Activated CD4-positive, alpha-beta memory T cell treated with anti-CD3 and anti-CD28 coated beads, Interleukin-2, amount 10 ng/mL, durations not matched to agents 7 days and 5 days (primary cell): ENCODE data around the gene SH2D1B. TPM values are rescaled to one million over a fixed set of nuclear protein-coding genes. Genes with fewer than 3 reads are reported as not detected.

Experiments
- CTCF ChIA-PET: fragments of 350-600 bp; sonication (Branson Sonifier 250); formaldehyde crosslinking; loops from one replicate; lab custom pipeline; 2021; ENCODE audit warnings: antibody characterized with exemption, inconsistent platforms; lab: Charles Lee
- POLR2A ChIA-PET: fragments of 350-600 bp; sonication (Branson Sonifier 250); formaldehyde crosslinking; loops from one replicate; lab custom pipeline; 2021; ENCODE audit warnings: antibody characterized with exemption; lab: Charles Lee
- DNase-seq: peaks from one replicate; pipeline ENCODE4 v3.0.0-alpha.2; 2020
- H3K27ac Mint-ChIP-seq: one replicate; pipeline ENCODE4 v1.8.0; 2021; ENCODE audit warnings: mild to moderate bottlenecking, mixed read lengths
- H3K27me3 Mint-ChIP-seq: one replicate; pipeline ENCODE4 v1.8.0; 2021; ENCODE audit warnings: mixed read lengths
- H3K36me3 Mint-ChIP-seq: one replicate; pipeline ENCODE4 v1.8.0; 2021; ENCODE audit warnings: low read depth, mixed read lengths
- H3K4me1 Mint-ChIP-seq: one replicate; pipeline ENCODE4 v1.8.0; 2021; ENCODE audit warnings: mixed read lengths
- H3K4me3 Mint-ChIP-seq: one replicate; pipeline ENCODE4 v1.8.0; 2021; ENCODE audit warnings: mild to moderate bottlenecking, mixed read lengths
- H3K9me3 Mint-ChIP-seq: one replicate; pipeline ENCODE4 v1.8.0; 2021; ENCODE audit warnings: mixed read lengths
- total RNA-seq, 2 experiments: library from RNA; stranded (reverse); gene quantifications; one replicate each; pipeline ENCODE4 v1.2.3, GENCODE V29; 2021

The SH2D1B gene
- total RNA-seq, 2 experiments from 2014 or later, result not detected

DNA sequence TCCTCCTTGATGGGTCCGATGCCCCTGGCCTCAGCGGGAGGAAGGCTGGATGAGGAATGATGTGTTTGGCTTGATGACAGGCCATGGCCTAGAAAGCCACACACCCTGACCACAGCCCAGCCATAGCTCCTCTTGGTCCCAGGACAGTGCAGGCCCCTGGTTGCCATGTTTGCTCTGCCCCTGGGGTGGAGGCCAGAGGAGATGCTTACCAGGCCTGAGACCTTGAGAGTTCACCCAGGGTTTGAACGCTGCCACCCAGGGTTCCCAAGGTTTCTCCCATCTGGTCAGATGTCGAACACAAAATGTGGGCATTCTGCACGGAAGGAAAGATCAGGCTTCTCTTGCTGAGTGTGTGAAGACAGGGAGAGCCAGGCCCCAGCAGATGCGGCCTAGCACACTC, 27.8 kb downstream of the SH2D1B start:
- Mint-ChIP-seq H3K4me3 (no peak overlapping the region), H3K9me3 (no peaks in the 10 kb centered on the region), H3K36me3 (no peaks in the 10 kb centered on the region), H3K27ac (no peak overlapping the region), H3K4me1 (no peaks in the 10 kb centered on the region), H3K27me3 (peaks cover 4% of the 10 kb centered on the region)
- ChIA-PET CTCF (no interaction called here), POLR2A (no interaction called here)
- no peak for DNase-seq

DNA sequence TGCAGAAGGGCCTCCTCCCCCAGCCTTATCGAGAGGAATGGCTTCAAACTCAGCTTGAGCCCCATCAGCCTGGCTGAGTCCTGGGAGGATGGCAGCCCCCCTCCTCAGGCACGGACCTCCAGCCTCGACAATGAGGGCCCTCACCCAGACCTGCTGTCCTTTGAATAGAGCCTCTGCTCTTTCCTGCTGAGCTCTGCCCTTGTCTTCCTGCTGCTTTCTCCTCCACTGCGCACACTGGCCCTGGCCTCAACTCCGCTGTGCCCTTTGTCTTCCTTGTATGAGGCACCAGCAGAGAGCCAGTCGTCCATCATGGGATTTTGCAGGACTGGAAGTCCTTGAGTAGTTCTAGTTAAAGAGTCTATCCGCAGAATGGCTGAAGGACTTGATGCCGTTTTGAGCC, 28.4 kb downstream of the SH2D1B start:
- CTCF ChIA-PET, result no interaction called here
- H3K4me1 Mint-ChIP-seq, result no peaks in the 10 kb centered on the region
- H3K4me3 Mint-ChIP-seq, result no peak overlapping the region
- H3K27ac Mint-ChIP-seq, result no peak overlapping the region
- POLR2A ChIA-PET, result no interaction called here
- H3K36me3 Mint-ChIP-seq, result no peaks in the 10 kb centered on the region
- no peaks in the 10 kb centered on the region for H3K9me3 Mint-ChIP-seq
- H3K27me3 Mint-ChIP-seq, result peaks cover 2% of the 10 kb centered on the region
- no peak for DNase-seq

DNA sequence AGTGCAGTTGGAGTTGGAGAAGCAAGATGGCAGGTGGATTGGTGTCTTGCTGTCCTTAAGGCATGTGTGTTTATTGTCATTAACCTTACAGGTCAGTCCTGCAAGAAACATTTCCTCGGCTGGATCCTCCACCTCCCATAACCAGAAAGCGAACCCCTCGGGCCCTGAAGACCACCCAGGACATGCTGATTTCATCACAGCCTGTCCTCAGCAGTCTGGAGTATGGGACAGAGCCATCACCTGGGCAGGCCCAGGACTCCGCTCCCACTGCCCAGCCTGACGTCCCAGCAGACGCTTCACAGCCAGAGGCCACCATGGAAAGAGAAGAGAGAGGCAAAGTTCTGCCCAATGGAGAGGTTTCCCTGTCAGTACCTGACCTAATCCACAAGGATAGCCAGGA, 28.8 kb downstream of the SH2D1B start:
- Mint-ChIP-seq H3K4me3 (no peak overlapping the region), H3K9me3 (no peaks in the 10 kb centered on the region), H3K36me3 (no peaks in the 10 kb centered on the region), H3K27me3 (peaks cover 2% of the 10 kb centered on the region), H3K4me1 (no peaks in the 10 kb centered on the region), H3K27ac (no peak overlapping the region)
- no peak for DNase-seq
- CTCF ChIA-PET, result no interaction called here
- POLR2A ChIA-PET, result no interaction called here

DNA sequence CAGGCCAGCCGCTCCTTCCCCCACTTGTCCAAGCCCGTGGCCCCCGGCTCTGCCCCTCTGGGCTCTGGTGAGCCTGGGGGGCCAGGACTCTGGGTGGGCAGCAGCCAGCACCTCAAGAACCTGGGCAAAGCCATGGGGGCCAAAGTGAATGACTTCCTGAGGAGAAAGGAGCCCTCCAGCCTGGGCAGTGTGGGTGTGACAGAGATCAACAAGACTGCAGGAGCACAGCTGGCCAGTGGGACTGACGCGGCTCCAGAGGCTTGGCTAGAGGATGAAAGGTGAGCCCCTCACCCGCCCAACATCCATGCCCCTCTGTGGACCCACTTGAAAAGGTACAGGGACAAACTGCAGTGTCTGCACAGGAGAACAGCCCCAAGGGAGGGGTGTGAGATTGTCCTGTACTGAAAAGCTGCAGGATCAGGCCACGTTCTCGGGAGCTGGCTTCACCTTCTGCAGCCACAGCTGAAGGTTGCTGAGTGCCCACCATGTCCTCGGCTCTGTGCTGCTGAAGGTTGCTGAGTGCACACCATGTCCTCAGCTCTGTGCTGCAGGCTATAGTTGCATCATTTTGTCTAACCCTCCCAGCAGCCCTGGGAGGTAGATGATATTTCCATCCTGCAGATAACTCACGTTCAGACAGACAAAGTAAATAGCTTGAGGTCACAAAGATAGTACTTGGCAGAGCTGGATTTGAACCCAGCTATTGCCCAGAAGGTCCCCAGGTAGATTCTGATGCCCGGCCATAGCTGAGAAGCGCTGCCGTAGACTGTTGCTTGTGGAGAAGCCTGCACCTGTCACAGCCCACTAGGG, 29.8 kb downstream of the SH2D1B start:
- peaks cover 2% of the 10 kb centered on the region for H3K27me3 Mint-ChIP-seq
- CTCF ChIA-PET, result no interaction called here

DNA sequence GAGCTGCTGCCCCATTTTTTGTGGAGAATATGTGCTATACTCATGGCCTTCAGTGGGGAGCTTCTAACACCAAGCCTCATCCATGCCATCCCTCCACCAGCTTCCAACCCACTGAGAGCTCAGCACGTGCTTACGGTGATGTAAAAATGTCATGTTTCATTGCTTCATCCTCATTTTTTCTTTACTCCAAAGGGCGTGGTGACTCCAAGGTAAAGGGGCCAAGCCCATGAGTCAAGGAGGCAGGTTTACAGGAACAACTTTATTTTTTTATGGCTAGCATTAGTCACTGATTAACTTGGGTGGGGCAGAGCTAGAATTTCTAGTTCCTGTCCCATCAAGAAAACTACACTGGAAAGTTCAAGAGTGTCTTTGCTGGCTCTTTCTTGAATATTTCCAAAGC, 30.6 kb downstream of the SH2D1B start, which contains the start of gene C1orf226:
TSS of gene C1orf226 (plus strand) at position 346 of the 400 bp plus-strand sequence. CDS start 174 bp downstream, outside the sequence.
- ChIA-PET CTCF (interaction anchor here (0.9 kb wide), 1 partner anchor 325 kb away, joined by 3 read pairs; no protein-coding TSS in a partner anchor), POLR2A (no interaction called here)
- Mint-ChIP-seq H3K9me3 (no peaks in the 10 kb centered on the region), H3K4me1 (no peaks in the 10 kb centered on the region), H3K4me3 (no peak within 1 kb of the TSS), H3K27ac (no peak within 1 kb of the TSS), H3K27me3 (peaks cover 2% of the 10 kb centered on the region), H3K36me3 (no peaks in the 10 kb centered on the region)
- DNase-seq, result no peak

More for the DNA sequence above, 29.8 kb downstream of the SH2D1B start:
- DNase-seq, result no peak
- H3K27ac Mint-ChIP-seq, result no peak overlapping the region
- no peaks in the 10 kb centered on the region for H3K4me1 Mint-ChIP-seq
- POLR2A ChIA-PET, result no interaction called here
- no peak overlapping the region for H3K4me3 Mint-ChIP-seq
- H3K36me3 Mint-ChIP-seq, result no peaks in the 10 kb centered on the region
- H3K9me3 Mint-ChIP-seq, result no peaks in the 10 kb centered on the region

DNA sequence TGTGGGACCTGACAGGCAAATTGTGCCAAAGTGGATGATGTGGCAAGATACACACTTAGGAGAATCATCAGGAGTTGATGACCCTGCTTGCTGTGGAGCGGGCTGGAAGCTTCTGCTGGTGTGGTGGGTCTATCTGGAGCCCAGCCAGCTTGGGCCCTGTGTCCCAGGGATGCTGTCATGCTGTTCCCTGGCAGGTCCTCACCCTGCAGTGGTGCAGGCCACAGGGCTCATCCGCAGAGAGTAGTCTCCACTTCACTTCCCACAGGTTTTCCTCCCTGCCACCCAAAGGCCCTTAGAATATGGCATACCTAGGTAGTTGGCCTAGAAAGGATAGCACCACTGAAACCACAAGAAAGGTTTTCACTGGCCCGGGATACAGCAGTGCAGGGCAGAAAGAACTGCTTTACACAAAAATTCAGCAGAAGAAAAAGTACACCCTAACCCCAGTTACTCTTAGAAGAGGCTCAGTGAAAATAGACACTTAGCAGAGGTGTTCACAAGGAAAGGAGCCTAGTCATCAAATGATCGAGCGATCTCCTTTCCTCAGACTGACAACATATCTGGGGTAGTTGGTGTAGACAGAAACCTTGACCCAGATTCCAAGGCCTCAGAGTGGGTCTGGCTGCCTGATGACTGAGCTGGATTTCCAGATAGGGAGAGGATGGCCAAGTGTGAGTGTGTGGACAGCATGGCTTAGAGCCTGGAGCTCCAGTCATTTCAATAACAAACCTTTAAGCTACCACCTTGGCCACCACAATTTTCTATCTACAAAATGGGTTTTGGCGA, 31.7 kb downstream of the SH2D1B start:
- H3K4me3 Mint-ChIP-seq, result no peak overlapping the region
- no peaks in the 10 kb centered on the region for H3K36me3 Mint-ChIP-seq
- POLR2A ChIA-PET, result no interaction called here
- CTCF ChIA-PET, result interaction anchor here (0.9 kb wide), 1 partner anchor 324 kb away, joined by 3 read pairs; no protein-coding TSS in a partner anchor
- peaks cover 2% of the 10 kb centered on the region for H3K27me3 Mint-ChIP-seq
- H3K27ac Mint-ChIP-seq, result no peak overlapping the region
- no peaks in the 10 kb centered on the region for H3K4me1 Mint-ChIP-seq
- no peak for DNase-seq
- H3K9me3 Mint-ChIP-seq, result no peaks in the 10 kb centered on the region

DNA sequence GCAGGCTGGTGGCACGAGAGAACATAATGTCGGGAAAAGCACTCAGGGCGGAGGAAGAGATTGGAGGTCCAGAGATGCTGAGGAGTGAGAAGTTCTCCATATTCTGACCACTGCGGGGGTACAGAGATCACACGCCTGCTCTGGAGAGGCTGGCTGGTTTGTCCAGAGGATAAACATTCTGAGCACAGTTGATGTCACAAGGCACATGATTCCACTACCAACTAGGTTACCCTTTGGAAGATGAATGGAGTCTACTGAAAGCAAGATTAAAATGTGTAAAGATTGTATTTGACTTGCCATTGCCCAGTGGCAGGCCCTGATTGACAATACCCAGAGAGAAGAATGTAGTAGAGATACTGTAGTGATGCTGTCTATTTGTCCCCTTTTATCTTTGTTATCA, 35.2 kb downstream of the SH2D1B start, which contains the start of gene SPATA46:
TSS of gene SPATA46 (minus strand) at position 164 of the 400 bp plus-strand sequence. CDS start at position 100, 64 bp downstream.
- Mint-ChIP-seq H3K4me3 (no peak within 1 kb of the TSS), H3K27me3 (peaks cover 2% of the 10 kb centered on the region), H3K9me3 (no peaks in the 10 kb centered on the region), H3K27ac (no peak within 1 kb of the TSS), H3K4me1 (no peaks in the 10 kb centered on the region), H3K36me3 (no peaks in the 10 kb centered on the region)
- no peak for DNase-seq
- POLR2A ChIA-PET, result no interaction called here
- CTCF ChIA-PET, result no interaction called here

DNA sequence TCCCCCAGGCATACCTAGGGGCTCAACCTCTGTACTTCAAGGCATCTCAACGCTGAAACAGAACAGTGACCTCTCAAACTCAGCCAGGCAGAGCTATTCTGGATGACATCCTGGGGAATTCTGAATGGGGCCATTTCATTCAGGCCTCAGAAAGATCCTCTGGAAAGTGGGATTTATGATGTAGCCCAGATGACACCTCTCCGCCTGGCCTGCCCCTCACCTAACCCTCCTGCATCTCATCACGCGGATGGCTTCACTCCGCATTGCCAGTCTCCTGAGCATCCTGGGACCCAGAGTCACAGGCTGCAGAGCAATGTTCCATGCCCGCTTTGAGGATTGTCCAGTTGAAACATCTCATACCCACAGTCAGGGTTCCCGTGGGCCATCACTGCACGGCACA, 36.5 kb downstream of the SH2D1B start:
- no peak overlapping the region for H3K27ac Mint-ChIP-seq
- H3K27me3 Mint-ChIP-seq, result peaks cover 2% of the 10 kb centered on the region
- ChIA-PET CTCF (no interaction called here), POLR2A (no interaction called here)
- no peak overlapping the region for H3K4me3 Mint-ChIP-seq
- DNase-seq, result no peak
- H3K9me3 Mint-ChIP-seq, result no peaks in the 10 kb centered on the region
- no peaks in the 10 kb centered on the region for H3K4me1 Mint-ChIP-seq
- H3K36me3 Mint-ChIP-seq, result no peaks in the 10 kb centered on the region

DNA sequence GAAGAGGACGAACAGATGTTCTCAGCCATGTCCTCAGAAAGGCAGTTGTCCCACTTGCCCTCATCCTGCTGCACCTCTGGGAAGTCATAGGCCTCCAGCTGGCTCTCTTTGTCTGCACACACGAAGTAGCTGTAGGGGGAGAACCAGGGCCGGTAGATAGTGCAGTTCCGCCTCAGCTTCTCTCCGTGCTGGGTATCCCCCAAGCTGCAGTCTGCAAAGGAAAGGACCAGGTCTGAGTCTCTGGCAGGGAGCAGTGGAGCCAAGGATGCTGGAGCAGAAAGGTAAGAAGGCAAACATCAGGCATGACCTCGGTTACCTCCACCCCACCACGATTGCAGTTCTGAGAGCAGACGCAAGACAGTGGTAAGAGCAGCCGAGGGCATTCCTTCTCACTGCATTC, 37.5 kb downstream of the SH2D1B start:
- H3K27ac Mint-ChIP-seq, result no peak overlapping the region
- DNase-seq, result no peak
- no peaks in the 10 kb centered on the region for H3K4me1 Mint-ChIP-seq
- no peak overlapping the region for H3K4me3 Mint-ChIP-seq
- H3K27me3 Mint-ChIP-seq, result peaks cover 2% of the 10 kb centered on the region
- POLR2A ChIA-PET, result no interaction called here
- no peaks in the 10 kb centered on the region for H3K9me3 Mint-ChIP-seq
- CTCF ChIA-PET, result no interaction called here
- no peaks in the 10 kb centered on the region for H3K36me3 Mint-ChIP-seq

DNA sequence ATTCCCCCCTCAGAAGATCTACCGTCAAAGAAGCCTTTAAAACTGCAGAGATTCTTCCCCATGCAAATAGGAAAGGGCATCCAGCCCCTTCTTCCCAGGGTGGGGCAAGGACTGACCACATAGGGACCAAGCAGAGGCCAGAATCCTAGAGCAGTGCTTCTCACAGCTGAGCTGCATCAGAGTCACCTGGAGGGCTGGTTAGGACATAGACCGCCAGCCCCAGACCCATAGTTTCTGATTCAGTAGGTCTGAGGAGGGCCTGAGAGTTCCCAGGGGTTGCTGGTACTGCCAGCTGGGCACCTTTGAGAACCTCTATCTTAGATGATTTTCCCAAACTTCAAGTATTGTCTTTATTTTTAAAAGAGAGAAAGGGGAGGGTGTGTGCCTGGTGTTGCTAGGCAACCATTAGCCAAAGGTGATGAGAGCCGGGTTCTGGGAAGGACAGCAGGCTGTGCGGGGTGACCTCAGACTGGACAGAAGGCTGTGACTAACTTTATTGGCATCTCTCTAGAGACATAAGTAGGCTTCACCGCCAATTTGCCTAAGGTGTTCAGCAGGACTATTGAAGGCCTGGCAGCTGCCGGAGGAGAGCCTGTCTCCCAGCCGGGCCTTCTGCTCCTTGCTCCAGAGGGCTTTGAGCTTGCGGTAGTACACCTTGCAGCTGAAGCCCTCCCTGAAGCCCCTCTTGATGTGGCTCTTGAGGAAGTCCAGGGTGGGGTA, 38.2 kb downstream of the SH2D1B start:
- CTCF ChIA-PET, result no interaction called here
- H3K27me3 Mint-ChIP-seq, result no peaks in the 10 kb centered on the region
- no peaks in the 10 kb centered on the region for H3K4me1 Mint-ChIP-seq
- DNase-seq, result no peak
- POLR2A ChIA-PET, result no interaction called here
- H3K9me3 Mint-ChIP-seq, result no peaks in the 10 kb centered on the region
- no peak overlapping the region for H3K4me3 Mint-ChIP-seq
- no peak overlapping the region for H3K27ac Mint-ChIP-seq
- no peaks in the 10 kb centered on the region for H3K36me3 Mint-ChIP-seq

DNA sequence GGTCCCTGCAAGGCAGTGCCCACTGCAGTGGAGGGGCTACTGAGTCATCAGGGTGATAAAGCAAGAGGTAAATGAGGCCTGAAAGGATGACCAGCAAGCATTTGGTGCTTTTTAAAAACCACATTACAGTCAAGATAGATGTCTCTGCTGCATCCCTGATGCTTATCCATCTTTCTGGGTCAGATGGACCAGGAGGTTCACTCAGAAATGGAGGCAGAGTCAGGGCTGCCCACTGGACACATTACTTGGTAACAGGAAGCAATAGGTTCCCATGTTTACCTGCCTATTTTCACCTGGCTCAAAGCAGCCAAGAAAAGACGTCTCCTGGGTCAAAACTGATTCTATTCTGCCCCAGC, 38.9 kb downstream of the SH2D1B start:
- no peak for DNase-seq

DNA sequence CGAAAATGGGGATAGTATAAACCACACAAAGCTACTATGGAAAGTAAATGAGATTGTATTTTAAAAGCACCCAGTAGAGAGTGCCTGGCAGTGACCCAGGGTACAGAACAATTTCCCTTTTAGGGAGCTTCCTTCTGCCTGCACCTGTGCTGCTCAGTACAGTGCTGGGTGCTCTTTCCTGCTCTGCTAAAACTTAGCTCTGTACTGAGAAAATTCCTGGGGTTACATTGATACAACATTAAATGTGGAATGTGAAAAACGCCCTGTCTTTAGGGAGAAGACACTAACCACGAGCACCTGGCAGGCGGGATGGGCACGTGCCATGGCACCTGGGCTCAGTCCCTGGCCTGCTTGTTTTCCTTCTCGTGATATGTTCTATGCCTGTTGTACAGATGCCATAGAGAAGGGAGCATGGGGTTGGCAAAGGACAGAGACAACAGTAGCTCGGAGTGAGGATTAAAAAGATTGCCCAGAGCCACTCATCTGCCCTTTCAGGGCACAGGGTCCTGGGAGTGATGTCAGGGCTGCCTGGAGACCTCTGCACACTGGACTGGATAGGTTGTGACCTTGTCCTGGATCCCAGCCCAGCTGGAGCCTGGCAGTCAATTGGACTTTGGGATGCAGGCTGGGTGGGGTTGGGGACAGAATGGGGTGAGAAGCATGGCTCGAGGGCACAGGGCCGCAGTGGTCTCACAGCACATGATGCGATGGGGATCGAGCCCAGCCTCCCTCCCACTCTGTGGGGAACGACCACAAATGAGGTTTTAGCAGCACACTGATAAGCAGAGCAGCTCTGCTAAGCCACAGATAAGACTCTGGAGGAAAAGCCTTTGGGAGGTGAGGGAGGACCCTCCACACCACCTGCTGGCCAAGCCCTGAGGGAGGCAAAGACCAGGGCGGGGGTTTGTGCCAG, 39.5 kb downstream of the SH2D1B start:
- Mint-ChIP-seq H3K4me3 (no peak overlapping the region), H3K9me3 (no peaks in the 10 kb centered on the region), H3K27ac (no peak overlapping the region), H3K36me3 (no peaks in the 10 kb centered on the region), H3K27me3 (no peaks in the 10 kb centered on the region), H3K4me1 (no peaks in the 10 kb centered on the region)
- DNase-seq, result no peak
- POLR2A ChIA-PET, result no interaction called here
- CTCF ChIA-PET, result no interaction called here

More for the DNA sequence above, 38.9 kb downstream of the SH2D1B start:
- ChIA-PET CTCF (no interaction called here), POLR2A (no interaction called here)
- no peaks in the 10 kb centered on the region for H3K9me3 Mint-ChIP-seq
- no peaks in the 10 kb centered on the region for H3K27me3 Mint-ChIP-seq
- H3K36me3 Mint-ChIP-seq, result no peaks in the 10 kb centered on the region
- no peak overlapping the region for H3K27ac Mint-ChIP-seq
- H3K4me3 Mint-ChIP-seq, result no peak overlapping the region
- no peaks in the 10 kb centered on the region for H3K4me1 Mint-ChIP-seq
